PC-3 (cell line): Measurements from ENCODE around the gene DOCK1. TPM values are rescaled to one million over a fixed set of nuclear protein-coding genes. Genes with fewer than 3 reads are reported as not detected.

Experiments used
- ATAC-seq: fragments of 200-7000 bp; cut with Tn5 transposase; 2 replicates; pipeline ENCODE4 v1.9.1; 2020; ENCODE audit warnings: mild to moderate bottlenecking, moderate library complexity
- BruUV-seq: library from RNA; stranded (reverse); fragments of 400-500 nt; replicated peaks from 2 replicates; lab custom pipeline; 2021; lab: Mats Ljungman, UMichigan
- CTCF ChIA-PET: fragments of 300-600 bp; sonication (Branson Sonifier 250); formaldehyde crosslinking; loops from one replicate; lab custom pipeline; 2022; ENCODE audit warnings: antibody characterized with exemption; lab: Charles Lee
- POLR2A ChIA-PET: fragments of 300-600 bp; sonication (Branson Sonifier 250); formaldehyde crosslinking; loops from one replicate; lab custom pipeline; 2022; ENCODE audit warnings: antibody characterized with exemption; ENCODE audit not compliant: unreplicated experiment; lab: Charles Lee
- DNase-seq: peaks from one replicate; pipeline ENCODE4 v3.0.0-alpha.2; 2015
- H2AFZ ChIP-seq: fragments of 300-600 bp; sonication (generic); 2 replicates; pipeline ENCODE4 v1.6.0; 2016; ENCODE audit warnings: antibody characterized with exemption, low read length
- H3F3A ChIP-seq: fragments of 300-600 bp; sonication (generic); one replicate; pipeline ENCODE4 v1.6.0; 2017; ENCODE audit warnings: antibody characterized with exemption, low read length, control low read depth, mild to moderate bottlenecking; ENCODE audit not compliant: unreplicated experiment
- H3K27ac ChIP-seq: fragments of 300-600 bp; sonication (generic); 2 replicates; pipeline ENCODE4 v1.5.1; 2016; ENCODE audit warnings: mild to moderate bottlenecking, low read length
- H3K27me3 ChIP-seq: fragments of 300-600 bp; sonication (generic); 2 replicates; pipeline ENCODE4 v1.6.1; 2016; ENCODE audit warnings: low read length, mixed read lengths
- H3K36me3 ChIP-seq: fragments of 300-600 bp; sonication (generic); 2 replicates; pipeline ENCODE4 v1.6.1; 2016; ENCODE audit warnings: low read depth, mixed run types, low read length, mixed read lengths
- H3K4me1 ChIP-seq: fragments of 300-600 bp; sonication (generic); 2 replicates; pipeline ENCODE4 v1.5.1; 2016; ENCODE audit warnings: low read length; ENCODE audit not compliant: insufficient read depth
- H3K4me2 ChIP-seq: fragments of 300-600 bp; sonication (generic); 2 replicates; pipeline ENCODE4 v1.6.0; 2016; ENCODE audit warnings: low read length
- H3K4me3 ChIP-seq: fragments of 300-600 bp; sonication (generic); 2 replicates; pipeline ENCODE4 v1.5.1; 2016; ENCODE audit warnings: mild to moderate bottlenecking, low read length, mixed read lengths
- H3K79me2 ChIP-seq: fragments of 300-600 bp; sonication (generic); 2 replicates; pipeline ENCODE4 v1.6.1; 2017; ENCODE audit warnings: low read length, mixed read lengths
- H3K9ac ChIP-seq: fragments of 300-600 bp; sonication (generic); 2 replicates; pipeline ENCODE4 v1.6.0; 2016; ENCODE audit warnings: mild to moderate bottlenecking, low read length
- H3K9me2 ChIP-seq: fragments of 300-600 bp; sonication (generic); replicated peaks from 2 replicates; pipeline ENCODE4 v1.6.1; 2016; ENCODE audit warnings: mixed run types, low read length, mixed read lengths
- H3K9me3 ChIP-seq: fragments of 300-600 bp; sonication (generic); 2 replicates; pipeline ENCODE4 v1.6.1; 2016; ENCODE audit warnings: low read length, mixed read lengths
- H4K20me1 ChIP-seq: fragments of 300-600 bp; sonication (generic); 2 replicates; pipeline ENCODE4 v1.6.1; 2016; ENCODE audit warnings: low read length, mixed read lengths
- CTCF ChIP-seq: fragments of 300-600 bp; sonication (generic); conservative IDR thresholded peaks from 2 replicates; pipeline ENCODE4 v1.5.1; 2017; ENCODE audit warnings: antibody characterized with exemption, low read depth, mild to moderate bottlenecking, low read length
- EZH2 ChIP-seq: fragments of 300-600 bp; sonication (generic); IDR thresholded peaks from one replicate; pipeline ENCODE4 v1.6.1; 2017; ENCODE audit warnings: antibody characterized with exemption, mild to moderate bottlenecking, low read length; ENCODE audit not compliant: unreplicated experiment
- EZH2phosphoT487 ChIP-seq: fragments of 300-600 bp; sonication (generic); IDR thresholded peaks from 2 replicates; pipeline ENCODE4 v1.6.1; 2018; ENCODE audit warnings: mild to moderate bottlenecking, antibody characterized with exemption, low read length, borderline replicate concordance
- intact Hi-C: fragments of 100-400 bp; cut with micrococcal nuclease; formaldehyde crosslinking; loops from 2 replicates; pipeline ENCODE4 v1.9.0; 2023
- total RNA-seq: library from RNA; depleted of rRNA; stranded (reverse); fragments of >200 nt; gene quantifications from 2 replicates; pipeline ENCODE4 v1.2.3, GENCODE V29; 2014

Gene DOCK1
- total RNA-seq, 1 experiment from 2014 or later: 34.3 TPM

- H3K79me2 ChIP-seq: no peaks in the 10 kb centered on the region
- H3K9me2 ChIP-seq: no peaks in the 10 kb centered on the region
- H3K36me3 ChIP-seq: no peaks in the 10 kb centered on the region
- H3K9me3 ChIP-seq: no peaks in the 10 kb centered on the region
- no peaks in the 10 kb centered on the region for H4K20me1 ChIP-seq
- peaks cover 59% of the 10 kb centered on the region for H3K27me3 ChIP-seq
- no peak for ATAC-seq
- no peak for DNase-seq
- ChIA-PET CTCF (no interaction called here), POLR2A (no interaction called here)
- TF ChIP-seq EZH2 (no peak), EZH2phosphoT487 (no peak), CTCF (no peak)
- H3K27ac ChIP-seq: no peak overlapping the region
- H3K4me3 ChIP-seq: no peak overlapping the region
- no peak overlapping the region for H3K4me2 ChIP-seq
- no peaks in the 10 kb centered on the region for H3F3A ChIP-seq
- intact Hi-C loops: no loop called here
- H3K9ac ChIP-seq: no peak overlapping the region
- H3K4me1 ChIP-seq: no peaks in the 10 kb centered on the region
- no TSS peak for BruUV-seq
- no peak overlapping the region for H2AFZ ChIP-seq
Observed at GRCh38 chr10:127472976-127473375, 567.7 kb downstream of the DOCK1 start.

DNA sequence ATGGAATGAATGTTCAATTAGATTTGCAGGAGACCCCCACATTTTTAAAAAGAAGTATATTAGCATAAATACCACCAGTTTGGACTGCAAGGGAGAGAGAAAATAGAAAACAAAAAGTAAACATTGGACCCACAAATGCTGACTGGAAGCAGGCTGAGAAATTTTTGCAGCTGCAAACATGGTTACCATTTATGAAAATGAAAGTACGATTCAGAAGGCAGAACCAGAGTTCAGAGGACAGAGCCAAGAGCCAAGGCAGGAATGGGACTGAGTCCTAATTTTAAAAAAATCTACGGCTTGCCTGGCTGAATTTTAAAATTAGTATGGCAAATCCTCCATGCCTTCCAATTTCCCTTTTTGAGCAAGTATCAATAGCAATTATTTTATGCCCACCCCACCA, 569.3 kb downstream of the DOCK1 start:
- no TSS peak for BruUV-seq
- DNase-seq (no peak), ATAC-seq (no peak)
- no peak overlapping the region for H2AFZ ChIP-seq
- no peaks in the 10 kb centered on the region for H3K9me2 ChIP-seq
- intact Hi-C loops: no loop called here
- TF ChIP-seq CTCF: no peak
- ChIA-PET CTCF (no interaction called here), POLR2A (no interaction called here)
- no peaks in the 10 kb centered on the region for H4K20me1 ChIP-seq
- no peak overlapping the region for H3K4me3 ChIP-seq
- no peaks in the 10 kb centered on the region for H3K9me3 ChIP-seq
- H3K27me3 ChIP-seq: peaks cover 51% of the 10 kb centered on the region
- no peaks in the 10 kb centered on the region for H3K79me2 ChIP-seq
- H3F3A ChIP-seq: no peaks in the 10 kb centered on the region
- no peak overlapping the region for H3K4me2 ChIP-seq
- H3K9ac ChIP-seq: no peak overlapping the region
- no peaks in the 10 kb centered on the region for H3K36me3 ChIP-seq
- no peaks in the 10 kb centered on the region for H3K4me1 ChIP-seq
- no peak overlapping the region for H3K27ac ChIP-seq

GRCh38 chr10:127485153-127485857, 580.1 kb downstream of the DOCK1 start:
- Histone ChIP-seq H3K9ac (no peak overlapping the region), H3K4me2 (no peak overlapping the region), H3K4me3 (no peak overlapping the region), H3K27me3 (peaks cover 20% of the 10 kb centered on the region), H3K27ac (no peak overlapping the region), H3K9me3 (no peaks in the 10 kb centered on the region), H3F3A (no peaks in the 10 kb centered on the region), H2AFZ (no peak overlapping the region), H3K79me2 (no peaks in the 10 kb centered on the region), H3K36me3 (no peaks in the 10 kb centered on the region), H3K4me1 (0 out of 2 replicates have a peak, but pooled peaks cover 4% of the 10 kb centered on the region), H3K9me2 (no peaks in the 10 kb centered on the region), H4K20me1 (no peaks in the 10 kb centered on the region)
- no TSS peak for BruUV-seq
- POLR2A ChIA-PET: no interaction called here
- CTCF ChIA-PET: no interaction called here
- ATAC-seq (peak; percentile 95), DNase-seq (peak; percentile 74)
- intact Hi-C loops: no loop called here
- TF ChIP-seq CTCF: no peak
- TF ChIP-seq EZH2: no peak
- no peak for TF ChIP-seq EZH2phosphoT487
